ENCODE results near the gene NRIP1.

DNA sequence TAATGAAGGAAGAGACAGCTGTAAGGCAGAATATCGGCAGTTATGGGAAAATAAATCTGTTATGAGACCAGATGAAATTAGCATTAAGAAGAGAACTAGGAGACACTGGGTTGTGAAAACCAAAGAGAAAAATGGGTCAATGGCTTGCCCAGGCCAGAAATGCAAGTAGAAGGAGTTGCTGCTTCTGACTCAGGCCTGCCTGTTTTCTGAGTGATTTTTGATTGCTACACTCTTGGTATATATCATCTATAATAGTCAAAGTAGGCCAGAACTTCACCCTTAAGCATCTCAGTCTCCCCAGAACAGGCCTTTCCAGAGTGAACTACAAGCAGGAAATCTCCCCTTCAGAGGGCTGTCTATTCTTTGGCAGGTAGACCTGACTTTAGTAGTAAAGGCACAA is 107.0 kb downstream of the NRIP1 start:
- TF ChIP-seq, protein P1, sequence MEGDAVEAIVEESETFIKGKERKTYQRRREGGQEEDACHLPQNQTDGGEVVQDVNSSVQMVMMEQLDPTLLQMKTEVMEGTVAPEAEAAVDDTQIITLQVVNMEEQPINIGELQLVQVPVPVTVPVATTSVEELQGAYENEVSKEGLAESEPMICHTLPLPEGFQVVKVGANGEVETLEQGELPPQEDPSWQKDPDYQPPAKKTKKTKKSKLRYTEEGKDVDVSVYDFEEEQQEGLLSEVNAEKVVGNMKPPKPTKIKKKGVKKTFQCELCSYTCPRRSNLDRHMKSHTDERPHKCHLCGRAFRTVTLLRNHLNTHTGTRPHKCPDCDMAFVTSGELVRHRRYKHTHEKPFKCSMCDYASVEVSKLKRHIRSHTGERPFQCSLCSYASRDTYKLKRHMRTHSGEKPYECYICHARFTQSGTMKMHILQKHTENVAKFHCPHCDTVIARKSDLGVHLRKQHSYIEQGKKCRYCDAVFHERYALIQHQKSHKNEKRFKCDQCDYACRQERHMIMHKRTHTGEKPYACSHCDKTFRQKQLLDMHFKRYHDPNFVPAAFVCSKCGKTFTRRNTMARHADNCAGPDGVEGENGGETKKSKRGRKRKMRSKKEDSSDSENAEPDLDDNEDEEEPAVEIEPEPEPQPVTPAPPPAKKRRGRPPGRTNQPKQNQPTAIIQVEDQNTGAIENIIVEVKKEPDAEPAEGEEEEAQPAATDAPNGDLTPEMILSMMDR (IDR thresholded peaks at IDR 0.05) = no peak
- TF ChIP-seq EZH2 (IDR thresholded peaks at IDR 0.05; ENCODE audit: borderline replicate concordance, insufficient read depth, low read depth, low read length, poor library complexity, severe bottlenecking) = no peak

All from B cell (primary cell).